ENCODE data around the gene SV2A.
"Not testable (repeated sequence)": the region's sequence is repeated elsewhere in the genome, so short reads cannot be mapped to it uniquely, and the experiment has no call there.

Gene SV2A

DNA sequence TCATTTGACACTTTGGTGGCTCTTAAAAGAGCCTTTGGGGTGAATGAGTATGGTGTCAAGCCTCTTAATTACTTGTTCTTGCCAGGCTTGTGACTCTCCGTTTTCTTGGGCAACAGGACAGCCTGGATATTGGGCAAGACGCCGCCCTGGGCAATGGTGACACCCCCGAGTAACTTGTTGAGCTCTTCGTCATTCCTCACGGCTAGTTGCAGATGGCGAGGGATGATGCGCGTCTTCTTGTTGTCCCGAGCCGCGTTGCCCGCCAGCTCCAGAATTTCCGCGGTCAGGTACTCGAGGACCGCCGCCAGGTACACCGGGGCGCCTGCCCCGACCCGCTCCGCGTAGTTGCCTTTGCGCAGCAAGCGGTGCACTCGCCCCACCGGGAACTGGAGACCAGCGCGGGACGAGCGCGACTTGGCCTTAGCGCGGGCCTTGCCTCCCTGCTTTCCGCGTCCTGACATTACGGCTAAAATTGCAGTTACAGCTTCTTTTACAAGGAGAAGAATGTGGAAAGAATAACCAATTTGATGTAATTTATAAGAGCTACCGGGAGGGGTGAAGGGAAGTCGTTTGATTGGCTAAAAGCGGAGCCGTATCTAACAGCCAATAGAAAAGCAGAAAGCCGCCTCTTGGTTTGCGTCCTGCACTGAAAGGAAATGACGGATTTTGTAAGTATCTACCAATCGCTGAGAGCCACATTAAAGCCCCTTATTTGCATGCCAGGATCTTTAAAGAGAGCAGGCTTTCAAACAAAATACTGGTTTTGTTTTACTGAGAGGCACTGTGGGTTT is 30.0 kb downstream of the SV2A start:
- peak overlapping the region; percentile 98 for H3K27ac ChIP-seq (ENCODE audit: insufficient read depth, low read depth, low read length, poor library complexity, severe bottlenecking)
- WGBS, 2 experiments, result 0 to 1% methylated on average over 46 of the region's 46 CpGs
- no peaks in the 10 kb centered on the region for H3K36me3 ChIP-seq (ENCODE audit: control insufficient read depth, insufficient read depth, low read length)

GRCh38 chr1:149887196-149887455 is 30.5 kb downstream of the SV2A start:
- H3K27ac ChIP-seq (ENCODE audit: insufficient read depth, low read depth, low read length, poor library complexity, severe bottlenecking), result peak overlapping the region; percentile 98
- H3K36me3 ChIP-seq (ENCODE audit: control insufficient read depth, insufficient read depth, low read length); H3K9me3 ChIP-seq (ENCODE audit: control insufficient read depth, low read length); H3K27me3 ChIP-seq (ENCODE audit: control insufficient read depth, insufficient read depth, low read length, poor library complexity, severe bottlenecking); H3K4me1 ChIP-seq (ENCODE audit: control insufficient read depth, insufficient read depth, low read length): not testable (repeated sequence)
- peak overlapping the region; percentile 80 for H3K4me3 ChIP-seq (ENCODE audit: insufficient read depth, low read depth, low read length)
- 0 to 1% methylated on average over 10 to 13 of the region's 13 CpGs for WGBS, 2 experiments

More for the DNA sequence above, 30.0 kb downstream of the SV2A start:
- H3K4me3 ChIP-seq (ENCODE audit: insufficient read depth, low read depth, low read length), result peak overlapping the region; percentile 80
- no peaks in the 10 kb centered on the region for H3K27me3 ChIP-seq (ENCODE audit: control insufficient read depth, insufficient read depth, low read length, poor library complexity, severe bottlenecking)
- H3K4me1 ChIP-seq (ENCODE audit: control insufficient read depth, insufficient read depth, low read length), result peaks cover 4% of the 10 kb centered on the region
- H3K9me3 ChIP-seq (ENCODE audit: control insufficient read depth, low read length), result no peaks in the 10 kb centered on the region

GRCh38 chr1:149886396-149887195 is 31.0 kb downstream of the SV2A start:
- no peaks in the 10 kb centered on the region for H3K27me3 ChIP-seq (ENCODE audit: control insufficient read depth, insufficient read depth, low read length, poor library complexity, severe bottlenecking)
- 0 to 1% methylated on average over 62 of the region's 62 CpGs for WGBS, 2 experiments
- H3K4me3 ChIP-seq (ENCODE audit: insufficient read depth, low read depth, low read length), result peak overlapping the region; percentile 80
- peaks cover 4% of the 10 kb centered on the region for H3K4me1 ChIP-seq (ENCODE audit: control insufficient read depth, insufficient read depth, low read length)
- H3K27ac ChIP-seq (ENCODE audit: insufficient read depth, low read depth, low read length, poor library complexity, severe bottlenecking), result peak overlapping the region; percentile 98
- H3K9me3 ChIP-seq (ENCODE audit: control insufficient read depth, low read length), result no peaks in the 10 kb centered on the region
- H3K36me3 ChIP-seq (ENCODE audit: control insufficient read depth, insufficient read depth, low read length), result no peaks in the 10 kb centered on the region

- not testable (repeated sequence) for H3K4me1 ChIP-seq (ENCODE audit: control insufficient read depth, insufficient read depth, low read length); H3K36me3 ChIP-seq (ENCODE audit: control insufficient read depth, insufficient read depth, low read length); H3K27me3 ChIP-seq (ENCODE audit: control insufficient read depth, insufficient read depth, low read length, poor library complexity, severe bottlenecking); H3K9me3 ChIP-seq (ENCODE audit: control insufficient read depth, low read length)
- Histone ChIP-seq H3K4me3 (ENCODE audit: insufficient read depth, low read depth, low read length) (peak overlapping the region; percentile 80), H3K27ac (ENCODE audit: insufficient read depth, low read depth, low read length, poor library complexity, severe bottlenecking) (peak overlapping the region; percentile 98)
- whole genome bisulfite sequencing, 2 experiments, result 0 to 1% methylated on average over 19 of the region's 19 CpGs
These were observed 31.6 kb downstream of the SV2A start for GRCh38 chr1:149886121-149886395.

GRCh38 chr1:149885339-149886120 is 32.1 kb downstream of the SV2A start:
- no peaks in the 10 kb centered on the region for H3K9me3 ChIP-seq (ENCODE audit: control insufficient read depth, low read length)
- H3K4me1 ChIP-seq (ENCODE audit: control insufficient read depth, insufficient read depth, low read length), result peaks cover 4% of the 10 kb centered on the region
- H3K27me3 ChIP-seq (ENCODE audit: control insufficient read depth, insufficient read depth, low read length, poor library complexity, severe bottlenecking), result no peaks in the 10 kb centered on the region
- H3K27ac ChIP-seq (ENCODE audit: insufficient read depth, low read depth, low read length, poor library complexity, severe bottlenecking), result peak overlapping the region; percentile 98
- H3K4me3 ChIP-seq (ENCODE audit: insufficient read depth, low read depth, low read length), result peak overlapping the region; percentile 80
- no peaks in the 10 kb centered on the region for H3K36me3 ChIP-seq (ENCODE audit: control insufficient read depth, insufficient read depth, low read length)
- WGBS, 2 experiments, result 1% methylated on average over 35 to 36 of the region's 36 CpGs

DNA sequence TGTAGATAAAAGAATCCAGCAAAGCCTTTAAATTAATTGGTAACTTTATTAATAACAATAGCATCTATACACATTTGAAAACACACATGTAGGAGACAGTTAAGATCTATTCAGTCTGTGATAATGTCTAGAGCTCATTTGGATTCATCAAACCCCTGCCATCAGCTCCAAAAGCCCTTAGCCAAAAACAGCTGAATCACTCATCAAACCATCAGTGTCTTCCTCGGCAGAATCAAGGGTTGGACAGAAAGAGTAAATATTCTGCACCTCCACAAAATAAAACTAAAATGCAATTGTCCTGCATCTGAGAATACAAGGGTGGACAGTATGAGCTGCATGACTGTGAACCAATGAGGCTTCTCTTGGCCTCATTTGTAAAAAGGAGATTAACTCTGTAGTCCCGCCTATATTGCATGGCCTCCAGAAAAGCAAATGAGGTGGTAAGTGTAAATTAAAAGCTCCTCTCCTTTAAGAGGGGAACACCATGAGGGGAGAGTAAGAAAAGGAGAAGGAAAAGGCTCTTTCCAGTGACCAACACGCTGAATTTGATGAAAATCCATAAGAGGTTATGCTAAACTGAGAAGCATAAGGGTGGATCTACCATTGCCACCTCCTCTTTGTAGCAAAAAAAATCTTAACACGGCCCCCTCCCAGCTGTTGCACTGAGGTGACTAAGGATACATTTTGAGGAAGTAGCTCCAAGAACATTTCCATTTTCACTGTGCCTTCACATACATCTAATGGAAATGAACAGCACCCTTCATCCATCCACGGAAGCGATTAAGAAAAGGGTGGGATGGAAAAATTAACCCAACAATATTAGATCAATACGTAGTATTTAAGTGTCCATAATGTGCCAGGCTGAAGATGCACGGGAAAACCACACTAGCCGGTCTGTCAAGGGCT is 33.0 kb downstream of the SV2A start:
- Histone ChIP-seq H3K27ac (ENCODE audit: insufficient read depth, low read depth, low read length, poor library complexity, severe bottlenecking) (peak overlapping the region; percentile 98), H3K4me3 (ENCODE audit: insufficient read depth, low read depth, low read length) (peak overlapping the region; percentile 80), H3K36me3 (ENCODE audit: control insufficient read depth, insufficient read depth, low read length) (no peaks in the 10 kb centered on the region), H3K27me3 (ENCODE audit: control insufficient read depth, insufficient read depth, low read length, poor library complexity, severe bottlenecking) (no peaks in the 10 kb centered on the region), H3K4me1 (ENCODE audit: control insufficient read depth, insufficient read depth, low read length) (peaks cover 4% of the 10 kb centered on the region), H3K9me3 (ENCODE audit: control insufficient read depth, low read length) (no peaks in the 10 kb centered on the region)
- WGBS, 2 experiments, result 10 to 18% methylated on average over 7 to 9 of the region's 9 CpGs

DNA sequence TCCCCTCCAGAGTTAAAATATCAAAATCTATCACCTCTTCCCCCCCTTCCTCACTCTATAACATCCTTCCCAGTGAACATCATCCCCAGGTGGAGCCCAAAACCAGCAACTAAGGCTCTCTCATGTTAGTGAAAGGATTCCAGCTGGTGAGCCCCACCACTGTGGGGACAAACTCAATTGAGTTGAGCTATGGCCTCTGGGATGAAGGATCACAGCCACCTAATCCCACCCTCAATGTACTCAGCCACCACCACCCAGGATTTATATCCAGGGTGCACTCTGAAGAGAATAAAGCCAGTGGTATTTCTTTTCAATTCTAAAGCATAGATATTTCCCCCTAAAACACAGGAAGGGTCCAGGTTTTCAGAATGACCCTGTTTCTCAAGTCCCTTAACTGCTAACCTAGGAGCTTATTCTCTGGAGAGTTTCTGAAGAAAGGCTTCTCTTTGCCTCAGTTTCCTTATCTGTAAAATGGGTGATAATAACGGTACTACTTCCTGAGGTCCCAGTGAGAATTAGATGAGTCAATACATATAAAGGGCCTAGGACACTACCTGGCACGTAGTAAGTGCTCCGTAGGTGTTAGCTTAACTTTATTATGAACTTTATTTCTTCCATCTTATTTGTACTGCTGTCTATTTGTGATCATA is 33.9 kb downstream of the SV2A start:
- Histone ChIP-seq H3K27ac (ENCODE audit: insufficient read depth, low read depth, low read length, poor library complexity, severe bottlenecking) (no peak overlapping the region), H3K36me3 (ENCODE audit: control insufficient read depth, insufficient read depth, low read length) (no peaks in the 10 kb centered on the region), H3K4me3 (ENCODE audit: insufficient read depth, low read depth, low read length) (no peak overlapping the region), H3K27me3 (ENCODE audit: control insufficient read depth, insufficient read depth, low read length, poor library complexity, severe bottlenecking) (no peaks in the 10 kb centered on the region), H3K4me1 (ENCODE audit: control insufficient read depth, insufficient read depth, low read length) (peaks cover 4% of the 10 kb centered on the region), H3K9me3 (ENCODE audit: control insufficient read depth, low read length) (no peaks in the 10 kb centered on the region)
- WGBS, 2 experiments, result 88 to 89% methylated on average over 3 of the region's 3 CpGs

DNA sequence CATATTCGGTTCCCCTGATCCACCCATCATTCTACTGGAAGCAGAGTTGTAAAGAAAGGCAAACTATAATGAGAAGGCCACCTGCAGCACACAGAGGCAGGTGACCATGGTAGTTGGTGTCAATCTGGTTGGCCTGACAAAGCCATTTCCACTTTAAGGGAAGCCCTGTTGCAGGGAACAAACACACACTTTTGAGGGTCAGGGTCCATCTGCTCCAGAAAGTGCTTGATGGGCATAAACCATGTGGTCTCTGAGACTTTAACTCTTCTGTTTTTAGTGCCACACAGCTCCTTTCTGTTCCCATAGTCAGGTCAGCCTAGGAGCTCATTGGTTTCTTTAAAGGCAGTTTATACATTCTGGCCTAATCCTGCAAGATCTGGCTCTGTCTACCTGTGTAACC is 35.8 kb downstream of the SV2A start:
- H3K27ac ChIP-seq (ENCODE audit: insufficient read depth, low read depth, low read length, poor library complexity, severe bottlenecking), result no peak overlapping the region
- no peaks in the 10 kb centered on the region for H3K27me3 ChIP-seq (ENCODE audit: control insufficient read depth, insufficient read depth, low read length, poor library complexity, severe bottlenecking)
- 80 to 84% methylated on average over 1 of the region's 1 CpG for WGBS, 2 experiments
- peaks cover 4% of the 10 kb centered on the region for H3K4me1 ChIP-seq (ENCODE audit: control insufficient read depth, insufficient read depth, low read length)
- no peaks in the 10 kb centered on the region for H3K36me3 ChIP-seq (ENCODE audit: control insufficient read depth, insufficient read depth, low read length)
- no peak overlapping the region for H3K4me3 ChIP-seq (ENCODE audit: insufficient read depth, low read depth, low read length)
- no peaks in the 10 kb centered on the region for H3K9me3 ChIP-seq (ENCODE audit: control insufficient read depth, low read length)

DNA sequence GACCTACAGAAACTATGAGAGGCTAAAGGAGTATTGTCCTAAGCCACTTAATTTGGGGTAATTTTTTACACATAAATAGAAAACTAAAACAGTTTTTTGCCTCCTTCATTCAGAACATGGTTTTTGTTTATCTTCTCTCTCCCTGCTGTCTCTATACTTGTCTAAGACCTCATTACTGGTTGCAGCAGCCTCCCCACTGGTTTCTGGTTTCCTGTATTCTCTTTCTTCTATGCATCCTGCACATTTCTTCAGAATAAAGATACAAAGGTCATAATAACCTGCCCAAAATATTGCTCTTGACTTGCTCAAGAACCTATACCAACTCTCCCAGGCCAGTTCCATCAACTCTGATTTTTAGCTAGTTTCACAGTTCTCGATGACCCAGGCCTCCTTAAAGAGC is 38.1 kb downstream of the SV2A start:
- no peak overlapping the region for H3K4me3 ChIP-seq (ENCODE audit: insufficient read depth, low read depth, low read length)
- no peaks in the 10 kb centered on the region for H3K27me3 ChIP-seq (ENCODE audit: control insufficient read depth, insufficient read depth, low read length, poor library complexity, severe bottlenecking)
- no peaks in the 10 kb centered on the region for H3K36me3 ChIP-seq (ENCODE audit: control insufficient read depth, insufficient read depth, low read length)
- H3K27ac ChIP-seq (ENCODE audit: insufficient read depth, low read depth, low read length, poor library complexity, severe bottlenecking), result no peak overlapping the region
- H3K9me3 ChIP-seq (ENCODE audit: control insufficient read depth, low read length), result no peaks in the 10 kb centered on the region
- H3K4me1 ChIP-seq (ENCODE audit: control insufficient read depth, insufficient read depth, low read length), result peaks cover 4% of the 10 kb centered on the region
- WGBS, 2 experiments, result 94 to 100% methylated on average over 1 of the region's 1 CpG
